HepG2 (cell line): Measurements from ENCODE around the gene TFG. TPM values are rescaled to one million over a fixed set of nuclear protein-coding genes. Genes with fewer than 3 reads are reported as not detected.

Experiments used
- CENPT ChIP-seq: sonication (generic); formaldehyde crosslinking; IDR thresholded peaks from 2 replicates; pipeline ENCODE4 v1.8.0; 2022; ENCODE audit warnings: low read depth, mild to moderate bottlenecking, moderate library complexity, missing genetic modification reagents
- CREB1 ChIP-seq, 2 experiments: fragments of 450-650 bp in 1 of 2; IDR thresholded peaks; 2 replicates each; pipeline ENCODE4 v1.6.1; 2016 to 2017; ENCODE audit warnings: control low read depth in 1 of 2, mild to moderate bottlenecking in 1 of 2, missing compliant biosample characterization in 1 of 2, missing genetic modification characterization in 1 of 2
- ESRRA ChIP-seq: sonication (generic); formaldehyde crosslinking; IDR thresholded peaks from 2 replicates; pipeline ENCODE4 v1.5.1; 2020; ENCODE audit warnings: mild to moderate bottlenecking, low read depth, missing genetic modification reagents
- HNRNPK ChIP-seq: fragments of 200-400 bp; formaldehyde crosslinking; IDR thresholded peaks from 2 replicates; pipeline ENCODE4 v1.6.1; 2018; ENCODE audit warnings: low read length, low read depth, moderate library complexity, mild to moderate bottlenecking; ENCODE audit not compliant: poor library complexity, severe bottlenecking
- KAT8 ChIP-seq: IDR thresholded peaks from 2 replicates; pipeline ENCODE4 v1.6.1; 2016; ENCODE audit warnings: missing genetic modification reagents, missing compliant biosample characterization
- SP2 ChIP-seq: sonication (generic); formaldehyde crosslinking; IDR thresholded peaks from 2 replicates; pipeline ENCODE4 v1.5.1; 2020; ENCODE audit warnings: mild to moderate bottlenecking, missing genetic modification reagents
- SPEN ChIP-seq: sonication (generic); formaldehyde crosslinking; IDR thresholded peaks from 2 replicates; pipeline ENCODE4 v1.5.1; 2020; ENCODE audit warnings: low read depth, mild to moderate bottlenecking, missing genetic modification reagents
- ZFYVE20 ChIP-seq: sonication (generic); formaldehyde crosslinking; IDR thresholded peaks from 2 replicates; pipeline ENCODE4 v1.8.0; 2023; ENCODE audit warnings: low read depth, mild to moderate bottlenecking, moderate library complexity, missing genetic modification reagents, borderline replicate concordance
- ZMYM4 ChIP-seq: sonication (generic); formaldehyde crosslinking; IDR thresholded peaks from 2 replicates; pipeline ENCODE4 v1.8.1; 2023; ENCODE audit warnings: mild to moderate bottlenecking, missing genetic modification reagents
- ZNF121 ChIP-seq: sonication (generic); formaldehyde crosslinking; IDR thresholded peaks from 2 replicates; pipeline ENCODE4 v1.5.0; 2020; ENCODE audit warnings: mild to moderate bottlenecking, missing genetic modification reagents
- ZNF441 ChIP-seq: sonication (generic); formaldehyde crosslinking; IDR thresholded peaks from 2 replicates; pipeline ENCODE4 v1.7.0; 2021; ENCODE audit warnings: missing genetic modification reagents, borderline replicate concordance
- polyA plus RNA-seq, 8 experiments: library from polyadenylated mRNA; depleted of rRNA in 3 of 8; stranded (reverse) in 7 of 8; unstranded in 1 of 8; fragments of >200 nt; fragmentation: Illumina TruSeq in 4 of 8; extraction: Trizol in 4 of 8; gene quantifications; 2 replicates each; pipeline versions ENCODE4 v1.2.1 to v1.2.3, GENCODE V29; 2011 to 2016; ENCODE audit warnings: low read depth in 4 of 8, missing spikeins in 1 of 8, mixed read lengths in 1 of 8; ENCODE audit not compliant: insufficient read depth in 1 of 8
- total RNA-seq, 5 experiments: library from RNA; depleted of rRNA; stranded (reverse); fragments of >200 nt; fragmentation: Illumina TruSeq; extraction: Trizol; gene quantifications; 2 replicates each; pipeline ENCODE4 v1.2.3, GENCODE V29; 2016; ENCODE audit warnings: low read depth in 1 of 5
- TF ChIP-seq, protein P1 (sequence below): sonication (generic); formaldehyde crosslinking; IDR thresholded peaks from 2 replicates; pipeline ENCODE4 v1.4.0; 2020; ENCODE audit warnings: missing genetic modification reagents
- TF ChIP-seq, protein P2 (sequence below): sonication (generic); formaldehyde crosslinking; IDR thresholded peaks from 2 replicates; pipeline ENCODE4 v1.4.0; 2020; ENCODE audit warnings: missing genetic modification reagents
- TF ChIP-seq, protein P3 (sequence below): sonication (generic); formaldehyde crosslinking; IDR thresholded peaks from 2 replicates; pipeline ENCODE4 v1.4.0; 2020; ENCODE audit warnings: missing genetic modification reagents
- TF ChIP-seq, protein P4 (sequence below): IDR thresholded peaks from 2 replicates; pipeline ENCODE4 v1.4.0; 2020; ENCODE audit warnings: mild to moderate bottlenecking, missing genetic modification reagents

TFG gene
- total and polyA plus RNA-seq, 2 of the 13 experiments (the other 11 are each of a cell fraction or from before 2014, with no cell fraction given), result 53.6 to 71.7 TPM

DNA sequence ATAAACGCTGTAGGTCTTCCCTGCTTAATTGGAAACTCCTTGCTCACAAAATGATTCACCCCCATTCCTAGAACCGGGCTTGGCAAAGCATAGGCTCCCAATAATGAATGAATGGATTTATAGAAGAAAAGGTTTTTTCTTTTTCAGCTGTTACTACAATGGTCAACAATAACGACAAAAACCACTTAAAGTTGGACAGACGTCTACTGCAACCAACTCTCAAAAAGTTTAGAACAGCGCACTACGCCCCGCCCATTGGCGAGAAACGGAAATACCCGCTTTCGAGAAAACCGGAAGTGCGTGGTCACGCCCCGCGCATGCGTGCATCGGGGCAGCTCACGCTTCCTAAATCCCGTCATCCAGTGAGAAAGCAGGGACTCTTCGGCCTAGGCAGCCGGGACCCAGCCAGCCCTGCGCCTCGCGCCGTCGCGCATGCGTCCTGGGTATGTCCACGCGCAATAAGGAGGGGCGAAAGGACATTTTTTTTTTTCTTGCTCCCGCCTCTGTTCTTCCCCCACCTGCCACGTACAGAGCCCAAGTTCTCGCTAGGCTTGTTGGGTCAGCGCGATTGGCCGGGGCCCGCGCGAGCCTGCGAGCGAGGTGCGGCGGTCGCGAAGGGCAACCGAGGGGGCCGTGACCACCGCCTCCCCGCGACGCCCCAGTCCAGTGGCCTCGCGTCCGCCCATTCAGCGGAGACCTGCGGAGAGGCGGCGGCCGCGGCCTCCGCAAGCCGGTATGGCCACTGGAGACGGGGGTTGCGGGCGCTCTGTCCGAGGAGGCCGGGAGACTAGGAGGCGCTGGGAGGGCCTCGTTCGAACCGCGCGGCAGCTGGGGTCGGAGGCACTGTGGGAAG, at the start of gene TFG (continued):
- TF ChIP-seq, protein P1, sequence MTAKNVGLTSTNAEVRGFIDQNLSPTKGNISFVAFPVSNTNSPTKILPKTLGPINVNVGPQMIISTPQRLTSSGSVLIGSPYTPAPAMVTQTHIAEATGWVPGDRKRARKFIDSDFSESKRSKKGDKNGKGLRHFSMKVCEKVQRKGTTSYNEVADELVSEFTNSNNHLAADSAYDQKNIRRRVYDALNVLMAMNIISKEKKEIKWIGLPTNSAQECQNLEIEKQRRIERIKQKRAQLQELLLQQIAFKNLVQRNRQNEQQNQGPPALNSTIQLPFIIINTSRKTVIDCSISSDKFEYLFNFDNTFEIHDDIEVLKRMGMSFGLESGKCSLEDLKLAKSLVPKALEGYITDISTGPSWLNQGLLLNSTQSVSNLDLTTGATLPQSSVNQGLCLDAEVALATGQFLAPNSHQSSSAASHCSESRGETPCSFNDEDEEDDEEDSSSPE (CRISPR knock-in tag), result peak; percentile 86; the same call in 1 of the 2 replicates
- TF ChIP-seq, protein P2, sequence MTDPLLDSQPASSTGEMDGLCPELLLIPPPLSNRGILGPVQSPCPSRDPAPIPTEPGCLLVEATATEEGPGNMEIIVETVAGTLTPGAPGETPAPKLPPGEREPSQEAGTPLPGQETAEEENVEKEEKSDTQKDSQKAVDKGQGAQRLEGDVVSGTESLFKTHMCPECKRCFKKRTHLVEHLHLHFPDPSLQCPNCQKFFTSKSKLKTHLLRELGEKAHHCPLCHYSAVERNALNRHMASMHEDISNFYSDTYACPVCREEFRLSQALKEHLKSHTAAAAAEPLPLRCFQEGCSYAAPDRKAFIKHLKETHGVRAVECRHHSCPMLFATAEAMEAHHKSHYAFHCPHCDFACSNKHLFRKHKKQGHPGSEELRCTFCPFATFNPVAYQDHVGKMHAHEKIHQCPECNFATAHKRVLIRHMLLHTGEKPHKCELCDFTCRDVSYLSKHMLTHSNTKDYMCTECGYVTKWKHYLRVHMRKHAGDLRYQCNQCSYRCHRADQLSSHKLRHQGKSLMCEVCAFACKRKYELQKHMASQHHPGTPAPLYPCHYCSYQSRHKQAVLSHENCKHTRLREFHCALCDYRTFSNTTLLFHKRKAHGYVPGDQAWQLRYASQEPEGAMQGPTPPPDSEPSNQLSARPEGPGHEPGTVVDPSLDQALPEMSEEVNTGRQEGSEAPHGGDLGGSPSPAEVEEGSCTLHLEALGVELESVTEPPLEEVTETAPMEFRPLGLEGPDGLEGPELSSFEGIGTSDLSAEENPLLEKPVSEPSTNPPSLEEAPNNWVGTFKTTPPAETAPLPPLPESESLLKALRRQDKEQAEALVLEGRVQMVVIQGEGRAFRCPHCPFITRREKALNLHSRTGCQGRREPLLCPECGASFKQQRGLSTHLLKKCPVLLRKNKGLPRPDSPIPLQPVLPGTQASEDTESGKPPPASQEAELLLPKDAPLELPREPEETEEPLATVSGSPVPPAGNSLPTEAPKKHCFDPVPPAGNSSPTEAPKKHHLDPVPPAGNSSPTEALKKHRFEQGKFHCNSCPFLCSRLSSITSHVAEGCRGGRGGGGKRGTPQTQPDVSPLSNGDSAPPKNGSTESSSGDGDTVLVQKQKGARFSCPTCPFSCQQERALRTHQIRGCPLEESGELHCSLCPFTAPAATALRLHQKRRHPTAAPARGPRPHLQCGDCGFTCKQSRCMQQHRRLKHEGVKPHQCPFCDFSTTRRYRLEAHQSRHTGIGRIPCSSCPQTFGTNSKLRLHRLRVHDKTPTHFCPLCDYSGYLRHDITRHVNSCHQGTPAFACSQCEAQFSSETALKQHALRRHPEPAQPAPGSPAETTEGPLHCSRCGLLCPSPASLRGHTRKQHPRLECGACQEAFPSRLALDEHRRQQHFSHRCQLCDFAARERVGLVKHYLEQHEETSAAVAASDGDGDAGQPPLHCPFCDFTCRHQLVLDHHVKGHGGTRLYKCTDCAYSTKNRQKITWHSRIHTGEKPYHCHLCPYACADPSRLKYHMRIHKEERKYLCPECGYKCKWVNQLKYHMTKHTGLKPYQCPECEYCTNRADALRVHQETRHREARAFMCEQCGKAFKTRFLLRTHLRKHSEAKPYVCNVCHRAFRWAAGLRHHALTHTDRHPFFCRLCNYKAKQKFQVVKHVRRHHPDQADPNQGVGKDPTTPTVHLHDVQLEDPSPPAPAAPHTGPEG (CRISPR knock-in tag), result no peak
- TF ChIP-seq ESRRA (no peak), ZFYVE20 (CRISPR knock-in tag) (0 out of 2 replicates have a peak, but pooled peaks have one; percentile 58), ZNF441 (no peak; the same call in 1 of the 2 replicates), ZNF121 (CRISPR knock-in tag) (no peak), CREB1 (IDR thresholded peaks at IDR 0.05) (peak; percentile 88), CREB1 (CRISPR knock-in tag; IDR thresholded peaks at IDR 0.05) (peak; percentile 91), HNRNPK (peak; percentile 96), CENPT (no peak), SPEN (CRISPR knock-in tag) (peak; percentile 85), KAT8 (peak; percentile 93), ZMYM4 (CRISPR knock-in tag) (peak; percentile 99), SP2 (CRISPR knock-in tag) (peak; percentile 71)
- TF ChIP-seq, protein P3, sequence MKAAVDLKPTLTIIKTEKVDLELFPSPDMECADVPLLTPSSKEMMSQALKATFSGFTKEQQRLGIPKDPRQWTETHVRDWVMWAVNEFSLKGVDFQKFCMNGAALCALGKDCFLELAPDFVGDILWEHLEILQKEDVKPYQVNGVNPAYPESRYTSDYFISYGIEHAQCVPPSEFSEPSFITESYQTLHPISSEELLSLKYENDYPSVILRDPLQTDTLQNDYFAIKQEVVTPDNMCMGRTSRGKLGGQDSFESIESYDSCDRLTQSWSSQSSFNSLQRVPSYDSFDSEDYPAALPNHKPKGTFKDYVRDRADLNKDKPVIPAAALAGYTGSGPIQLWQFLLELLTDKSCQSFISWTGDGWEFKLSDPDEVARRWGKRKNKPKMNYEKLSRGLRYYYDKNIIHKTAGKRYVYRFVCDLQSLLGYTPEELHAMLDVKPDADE (CRISPR knock-in tag), result 0 out of 2 replicates have a peak, but pooled peaks have one; percentile 59
- TF ChIP-seq, protein P4, sequence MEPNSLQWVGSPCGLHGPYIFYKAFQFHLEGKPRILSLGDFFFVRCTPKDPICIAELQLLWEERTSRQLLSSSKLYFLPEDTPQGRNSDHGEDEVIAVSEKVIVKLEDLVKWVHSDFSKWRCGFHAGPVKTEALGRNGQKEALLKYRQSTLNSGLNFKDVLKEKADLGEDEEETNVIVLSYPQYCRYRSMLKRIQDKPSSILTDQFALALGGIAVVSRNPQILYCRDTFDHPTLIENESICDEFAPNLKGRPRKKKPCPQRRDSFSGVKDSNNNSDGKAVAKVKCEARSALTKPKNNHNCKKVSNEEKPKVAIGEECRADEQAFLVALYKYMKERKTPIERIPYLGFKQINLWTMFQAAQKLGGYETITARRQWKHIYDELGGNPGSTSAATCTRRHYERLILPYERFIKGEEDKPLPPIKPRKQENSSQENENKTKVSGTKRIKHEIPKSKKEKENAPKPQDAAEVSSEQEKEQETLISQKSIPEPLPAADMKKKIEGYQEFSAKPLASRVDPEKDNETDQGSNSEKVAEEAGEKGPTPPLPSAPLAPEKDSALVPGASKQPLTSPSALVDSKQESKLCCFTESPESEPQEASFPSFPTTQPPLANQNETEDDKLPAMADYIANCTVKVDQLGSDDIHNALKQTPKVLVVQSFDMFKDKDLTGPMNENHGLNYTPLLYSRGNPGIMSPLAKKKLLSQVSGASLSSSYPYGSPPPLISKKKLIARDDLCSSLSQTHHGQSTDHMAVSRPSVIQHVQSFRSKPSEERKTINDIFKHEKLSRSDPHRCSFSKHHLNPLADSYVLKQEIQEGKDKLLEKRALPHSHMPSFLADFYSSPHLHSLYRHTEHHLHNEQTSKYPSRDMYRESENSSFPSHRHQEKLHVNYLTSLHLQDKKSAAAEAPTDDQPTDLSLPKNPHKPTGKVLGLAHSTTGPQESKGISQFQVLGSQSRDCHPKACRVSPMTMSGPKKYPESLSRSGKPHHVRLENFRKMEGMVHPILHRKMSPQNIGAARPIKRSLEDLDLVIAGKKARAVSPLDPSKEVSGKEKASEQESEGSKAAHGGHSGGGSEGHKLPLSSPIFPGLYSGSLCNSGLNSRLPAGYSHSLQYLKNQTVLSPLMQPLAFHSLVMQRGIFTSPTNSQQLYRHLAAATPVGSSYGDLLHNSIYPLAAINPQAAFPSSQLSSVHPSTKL (CRISPR knock-in tag), result 0 out of 2 replicates have a peak, but pooled peaks have one; percentile 24
